Hepatocyte (in vitro differentiated cells): Measurements from ENCODE around the gene XDH.

Experiments
- EZH2 ChIP-seq: fragments of 200-600 bp; sonication (generic); IDR thresholded peaks from 2 replicates; pipeline ENCODE4 v1.6.1; 2016; ENCODE audit warnings: antibody characterized with exemption, mild to moderate bottlenecking, borderline replicate concordance
- EZH2phosphoT487 ChIP-seq: fragments of 200-600 bp; sonication (generic); IDR thresholded peaks from one replicate; pipeline ENCODE4 v1.6.1; 2018; ENCODE audit warnings: antibody characterized with exemption, mild to moderate bottlenecking, low read depth, moderate library complexity; ENCODE audit not compliant: unreplicated experiment, severe bottlenecking
- TF ChIP-seq, protein P1 (sequence below): fragments of 200-600 bp; sonication (generic); IDR thresholded peaks from 2 replicates; pipeline ENCODE4 v1.5.1; 2016; ENCODE audit warnings: antibody characterized with exemption, mild to moderate bottlenecking; ENCODE audit not compliant: poor library complexity

DNA sequence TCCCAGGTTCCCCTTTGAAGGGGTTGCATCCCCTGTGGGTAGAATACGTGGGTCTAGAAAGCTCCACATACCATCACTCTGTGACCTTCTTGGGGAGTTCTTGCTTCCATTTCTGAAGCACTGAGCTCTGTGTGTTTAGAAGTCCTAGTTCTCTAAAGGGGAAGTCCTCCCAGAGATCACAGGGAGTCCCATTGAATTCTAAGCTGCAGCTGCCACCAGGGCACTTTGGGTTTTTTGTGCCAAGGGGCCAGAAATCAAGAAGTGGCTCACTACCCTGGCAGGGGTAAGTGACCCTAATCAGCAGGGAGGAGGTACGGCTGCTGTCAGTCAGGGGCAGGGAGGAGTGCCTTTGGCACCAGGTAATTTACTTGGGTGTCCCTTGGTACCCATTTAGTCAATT, 109.7 kb downstream of the XDH start:
- TF ChIP-seq, protein P1, sequence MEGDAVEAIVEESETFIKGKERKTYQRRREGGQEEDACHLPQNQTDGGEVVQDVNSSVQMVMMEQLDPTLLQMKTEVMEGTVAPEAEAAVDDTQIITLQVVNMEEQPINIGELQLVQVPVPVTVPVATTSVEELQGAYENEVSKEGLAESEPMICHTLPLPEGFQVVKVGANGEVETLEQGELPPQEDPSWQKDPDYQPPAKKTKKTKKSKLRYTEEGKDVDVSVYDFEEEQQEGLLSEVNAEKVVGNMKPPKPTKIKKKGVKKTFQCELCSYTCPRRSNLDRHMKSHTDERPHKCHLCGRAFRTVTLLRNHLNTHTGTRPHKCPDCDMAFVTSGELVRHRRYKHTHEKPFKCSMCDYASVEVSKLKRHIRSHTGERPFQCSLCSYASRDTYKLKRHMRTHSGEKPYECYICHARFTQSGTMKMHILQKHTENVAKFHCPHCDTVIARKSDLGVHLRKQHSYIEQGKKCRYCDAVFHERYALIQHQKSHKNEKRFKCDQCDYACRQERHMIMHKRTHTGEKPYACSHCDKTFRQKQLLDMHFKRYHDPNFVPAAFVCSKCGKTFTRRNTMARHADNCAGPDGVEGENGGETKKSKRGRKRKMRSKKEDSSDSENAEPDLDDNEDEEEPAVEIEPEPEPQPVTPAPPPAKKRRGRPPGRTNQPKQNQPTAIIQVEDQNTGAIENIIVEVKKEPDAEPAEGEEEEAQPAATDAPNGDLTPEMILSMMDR: no peak
- no peak for TF ChIP-seq EZH2
- TF ChIP-seq EZH2phosphoT487: no peak
